Measurements from ENCODE around the gene PNLIP.

Gene PNLIP

GRCh38 chr10:116540814-116541213 lies 4.9 kb upstream of the PNLIP start:
- Histone ChIP-seq H3K4me1 (ENCODE audit: control insufficient read depth, insufficient read depth, low read length) (no peaks in the 10 kb centered on the region), H3K27ac (ENCODE audit: low read length) (no peak overlapping the region), H3K9me3 (ENCODE audit: control insufficient read depth in 2 of 2, low read length in 2 of 2) (no peaks in the 10 kb centered on the region), H3K36me3 (ENCODE audit: control insufficient read depth in 2 of 2, insufficient read depth in 2 of 2, low read length in 2 of 2) (no peaks in the 10 kb centered on the region), H3K4me3 (ENCODE audit: low read length in 2 of 2) (no peak overlapping the region), H3K27me3 (ENCODE audit: control insufficient read depth in 1 of 2, insufficient read depth in 2 of 2, low read length in 2 of 2) (no peaks in the 10 kb centered on the region), H3K9ac (ENCODE audit: low read length in 2 of 2) (no peak overlapping the region)

GRCh38 chr10:116542007-116542677 lies 3.6 kb upstream of the PNLIP start:
- Histone ChIP-seq H3K4me3 (ENCODE audit: low read length in 2 of 2) (no peak overlapping the region), H3K27me3 (ENCODE audit: control insufficient read depth in 1 of 2, insufficient read depth in 2 of 2, low read length in 2 of 2) (peaks cover 0 to 2% of the 10 kb centered on the region in 2 donors), H3K9me3 (ENCODE audit: control insufficient read depth in 2 of 2, low read length in 2 of 2) (no peaks in the 10 kb centered on the region), H3K9ac (ENCODE audit: low read length in 2 of 2) (no peak overlapping the region), H3K36me3 (ENCODE audit: control insufficient read depth in 2 of 2, insufficient read depth in 2 of 2, low read length in 2 of 2) (no peaks in the 10 kb centered on the region), H3K4me1 (ENCODE audit: control insufficient read depth, insufficient read depth, low read length) (no peaks in the 10 kb centered on the region), H3K27ac (ENCODE audit: low read length) (no peak overlapping the region)

GRCh38 chr10:116545122-116545521 lies 609 bp upstream of the PNLIP start:
- Histone ChIP-seq H3K27me3 (ENCODE audit: control insufficient read depth in 1 of 2, insufficient read depth in 2 of 2, low read length in 2 of 2) (peaks cover 0 to 2% of the 10 kb centered on the region in 2 donors), H3K4me1 (ENCODE audit: control insufficient read depth, insufficient read depth, low read length) (no peaks in the 10 kb centered on the region), H3K27ac (ENCODE audit: low read length) (no peak overlapping the region), H3K9ac (ENCODE audit: low read length in 2 of 2) (no peak overlapping the region), H3K36me3 (ENCODE audit: control insufficient read depth in 2 of 2, insufficient read depth in 2 of 2, low read length in 2 of 2) (no peaks in the 10 kb centered on the region), H3K9me3 (ENCODE audit: control insufficient read depth in 2 of 2, low read length in 2 of 2) (no peaks in the 10 kb centered on the region), H3K4me3 (ENCODE audit: low read length in 2 of 2) (no peak overlapping the region)

- Histone ChIP-seq H3K4me3 (ENCODE audit: low read length in 2 of 2) (no peak overlapping the region), H3K9me3 (ENCODE audit: control insufficient read depth in 2 of 2, low read length in 2 of 2) (no peaks in the 10 kb centered on the region), H3K27ac (ENCODE audit: low read length) (no peak overlapping the region)
Observed at GRCh38 chr10:116548301-116548700, 2.6 kb downstream of the PNLIP start.

GRCh38 chr10:116553378-116553980 lies 7.7 kb downstream of the PNLIP start:
- Histone ChIP-seq H3K27me3 (ENCODE audit: control insufficient read depth in 1 of 2, insufficient read depth in 2 of 2, low read length in 2 of 2) (no peaks in the 10 kb centered on the region), H3K4me1 (ENCODE audit: control insufficient read depth, insufficient read depth, low read length) (no peaks in the 10 kb centered on the region), H3K36me3 (ENCODE audit: control insufficient read depth in 2 of 2, insufficient read depth in 2 of 2, low read length in 2 of 2) (no peaks in the 10 kb centered on the region), H3K27ac (ENCODE audit: low read length) (no peak overlapping the region), H3K4me3 (ENCODE audit: low read length in 2 of 2) (no peak overlapping the region), H3K9me3 (ENCODE audit: control insufficient read depth in 2 of 2, low read length in 2 of 2) (no peaks in the 10 kb centered on the region), H3K9ac (ENCODE audit: low read length in 2 of 2) (no peak overlapping the region)

More at GRCh38 chr10:116548301-116548700, 2.6 kb downstream of the PNLIP start:
- no peaks in the 10 kb centered on the region for H3K36me3 ChIP-seq (ENCODE audit: control insufficient read depth in 2 of 2, insufficient read depth in 2 of 2, low read length in 2 of 2)
- no peaks in the 10 kb centered on the region for H3K4me1 ChIP-seq (ENCODE audit: control insufficient read depth, insufficient read depth, low read length)
- H3K27me3 ChIP-seq (ENCODE audit: control insufficient read depth in 1 of 2, insufficient read depth in 2 of 2, low read length in 2 of 2) = peaks cover 0 to 2% of the 10 kb centered on the region in 2 donors
- H3K9ac ChIP-seq (ENCODE audit: low read length in 2 of 2) = no peak overlapping the region

- Histone ChIP-seq H3K36me3 (ENCODE audit: control insufficient read depth in 2 of 2, insufficient read depth in 2 of 2, low read length in 2 of 2) (no peaks in the 10 kb centered on the region), H3K9me3 (ENCODE audit: control insufficient read depth in 2 of 2, low read length in 2 of 2) (no peaks in the 10 kb centered on the region), H3K27me3 (ENCODE audit: control insufficient read depth in 1 of 2, insufficient read depth in 2 of 2, low read length in 2 of 2) (no peaks in the 10 kb centered on the region), H3K4me1 (ENCODE audit: control insufficient read depth, insufficient read depth, low read length) (no peaks in the 10 kb centered on the region), H3K9ac (ENCODE audit: low read length in 2 of 2) (no peak overlapping the region), H3K4me3 (ENCODE audit: low read length in 2 of 2) (no peak overlapping the region), H3K27ac (ENCODE audit: low read length) (no peak overlapping the region)
Observed at GRCh38 chr10:116554628-116555027, 8.9 kb downstream of the PNLIP start.

- no peaks in the 10 kb centered on the region for H3K36me3 ChIP-seq (ENCODE audit: control insufficient read depth in 2 of 2, insufficient read depth in 2 of 2, low read length in 2 of 2)
- no peak overlapping the region for H3K9ac ChIP-seq (ENCODE audit: low read length in 2 of 2)
- H3K4me3 ChIP-seq (ENCODE audit: low read length in 2 of 2) = no peak overlapping the region
- H3K9me3 ChIP-seq (ENCODE audit: control insufficient read depth in 2 of 2, low read length in 2 of 2) = no peaks in the 10 kb centered on the region
- no peaks in the 10 kb centered on the region for H3K27me3 ChIP-seq (ENCODE audit: control insufficient read depth in 1 of 2, insufficient read depth in 2 of 2, low read length in 2 of 2)
- no peak overlapping the region for H3K27ac ChIP-seq (ENCODE audit: low read length)
- H3K4me1 ChIP-seq (ENCODE audit: control insufficient read depth, insufficient read depth, low read length) = no peaks in the 10 kb centered on the region
Observed at GRCh38 chr10:116555880-116556279, 10.1 kb downstream of the PNLIP start.

GRCh38 chr10:116557305-116557880 lies 11.7 kb downstream of the PNLIP start:
- H3K36me3 ChIP-seq (ENCODE audit: control insufficient read depth in 2 of 2, insufficient read depth in 2 of 2, low read length in 2 of 2) = no peaks in the 10 kb centered on the region
- no peaks in the 10 kb centered on the region for H3K4me1 ChIP-seq (ENCODE audit: control insufficient read depth, insufficient read depth, low read length)
- H3K27ac ChIP-seq (ENCODE audit: low read length) = no peak overlapping the region
- H3K9ac ChIP-seq (ENCODE audit: low read length in 2 of 2) = no peak overlapping the region
- H3K9me3 ChIP-seq (ENCODE audit: control insufficient read depth in 2 of 2, low read length in 2 of 2) = no peaks in the 10 kb centered on the region
- H3K27me3 ChIP-seq (ENCODE audit: control insufficient read depth in 1 of 2, insufficient read depth in 2 of 2, low read length in 2 of 2) = no peaks in the 10 kb centered on the region
- no peak overlapping the region for H3K4me3 ChIP-seq (ENCODE audit: low read length in 2 of 2)

- Histone ChIP-seq H3K36me3 (ENCODE audit: control insufficient read depth in 2 of 2, insufficient read depth in 2 of 2, low read length in 2 of 2) (no peaks in the 10 kb centered on the region), H3K4me3 (ENCODE audit: low read length in 2 of 2) (no peak overlapping the region), H3K9ac (ENCODE audit: low read length in 2 of 2) (no peak overlapping the region), H3K27ac (ENCODE audit: low read length) (no peak overlapping the region), H3K4me1 (ENCODE audit: control insufficient read depth, insufficient read depth, low read length) (no peaks in the 10 kb centered on the region), H3K27me3 (ENCODE audit: control insufficient read depth in 1 of 2, insufficient read depth in 2 of 2, low read length in 2 of 2) (no peaks in the 10 kb centered on the region), H3K9me3 (ENCODE audit: control insufficient read depth in 2 of 2, low read length in 2 of 2) (no peaks in the 10 kb centered on the region)
Observed at GRCh38 chr10:116565534-116565933, 19.8 kb downstream of the PNLIP start.

GRCh38 chr10:116566932-116567331 lies 21.2 kb downstream of the PNLIP start:
- Histone ChIP-seq H3K4me3 (ENCODE audit: low read length in 2 of 2) (no peak overlapping the region), H3K4me1 (ENCODE audit: control insufficient read depth, insufficient read depth, low read length) (no peaks in the 10 kb centered on the region), H3K27ac (ENCODE audit: low read length) (no peak overlapping the region), H3K9me3 (ENCODE audit: control insufficient read depth in 2 of 2, low read length in 2 of 2) (no peaks in the 10 kb centered on the region), H3K27me3 (ENCODE audit: control insufficient read depth in 1 of 2, insufficient read depth in 2 of 2, low read length in 2 of 2) (no peaks in the 10 kb centered on the region), H3K9ac (ENCODE audit: low read length in 2 of 2) (no peak overlapping the region), H3K36me3 (ENCODE audit: control insufficient read depth in 2 of 2, insufficient read depth in 2 of 2, low read length in 2 of 2) (no peaks in the 10 kb centered on the region)

- no peak overlapping the region for H3K27ac ChIP-seq (ENCODE audit: low read length)
- no peaks in the 10 kb centered on the region for H3K9me3 ChIP-seq (ENCODE audit: control insufficient read depth in 2 of 2, low read length in 2 of 2)
- no peaks in the 10 kb centered on the region for H3K27me3 ChIP-seq (ENCODE audit: control insufficient read depth in 1 of 2, insufficient read depth in 2 of 2, low read length in 2 of 2)
- no peaks in the 10 kb centered on the region for H3K36me3 ChIP-seq (ENCODE audit: control insufficient read depth in 2 of 2, insufficient read depth in 2 of 2, low read length in 2 of 2)
- no peak overlapping the region for H3K4me3 ChIP-seq (ENCODE audit: low read length in 2 of 2)
- H3K4me1 ChIP-seq (ENCODE audit: control insufficient read depth, insufficient read depth, low read length) = no peaks in the 10 kb centered on the region
- no peak overlapping the region for H3K9ac ChIP-seq (ENCODE audit: low read length in 2 of 2)
Observed at GRCh38 chr10:116567335-116567734, 21.6 kb downstream of the PNLIP start.

All from stomach smooth muscle (tissue), 2 donors.